GM19397 (cell line): ENCODE data around the gene NEK10.

ENCODE experiments used
- ATAC-seq: cut with Tn5 transposase; IDR thresholded peaks from one replicate; pipeline ENCODE4 v1.9.1; 2021; ENCODE audit warnings: mild to moderate bottlenecking, moderate library complexity; ENCODE audit not compliant: unreplicated experiment

The NEK10 gene

DNA sequence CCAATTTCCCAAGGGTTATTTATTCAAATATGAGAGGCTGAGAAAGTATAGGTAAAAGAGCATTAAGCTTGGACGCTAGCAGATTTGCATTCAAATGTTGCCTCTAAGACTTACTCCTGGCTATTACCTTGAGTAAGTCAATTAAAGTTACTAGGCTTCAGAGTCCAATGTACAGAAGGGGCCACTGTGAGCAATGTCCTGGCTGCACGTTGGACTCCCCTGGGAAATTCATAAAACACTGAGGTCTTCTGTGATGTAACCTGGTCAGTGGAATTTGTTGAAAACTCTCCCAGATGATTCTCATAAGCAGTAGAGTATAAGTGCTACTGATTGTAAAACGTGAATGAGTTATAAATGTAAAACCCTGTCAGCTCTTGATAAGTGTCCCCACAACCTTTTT, 295.3 kb downstream of the NEK10 start:
- no peak for ATAC-seq

DNA sequence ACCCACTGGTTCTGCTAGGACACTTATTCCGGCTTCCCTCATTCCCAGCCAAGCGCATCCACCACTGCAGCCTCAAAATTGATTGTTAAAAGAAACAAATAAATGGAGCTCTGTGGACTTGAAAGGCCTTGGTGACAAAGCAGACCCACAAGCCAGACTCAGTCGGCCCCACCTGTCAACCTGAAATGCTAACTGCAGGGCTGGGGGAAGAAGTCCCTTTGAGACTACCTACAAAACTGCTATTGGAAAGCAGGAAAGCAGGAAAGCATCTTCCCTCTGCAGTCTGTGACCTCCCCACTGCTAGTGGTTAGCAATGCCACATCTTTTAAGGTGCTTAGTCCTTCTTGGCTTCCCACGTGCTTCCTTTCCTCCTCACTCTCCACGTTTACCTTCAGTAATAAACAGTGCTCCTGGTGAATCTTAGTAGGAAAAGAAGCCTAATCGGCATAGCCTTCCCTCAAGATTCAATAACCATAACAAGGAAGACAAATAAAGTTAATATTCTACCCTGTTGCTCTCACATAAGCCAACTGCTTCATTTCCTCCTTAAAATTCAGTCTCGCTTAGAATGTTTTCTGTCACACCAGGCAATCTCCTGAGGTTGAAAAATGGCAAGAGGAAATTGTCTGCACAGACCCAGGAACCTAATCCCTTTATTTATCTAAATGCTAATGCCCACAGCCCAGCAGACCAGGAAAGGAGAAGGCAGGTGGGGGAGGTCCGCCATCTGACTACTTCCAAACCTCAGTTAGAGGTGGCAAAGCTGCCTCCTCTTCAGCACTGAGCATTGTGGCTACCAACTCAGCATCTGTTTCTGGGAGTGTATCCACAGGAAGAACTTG, 296.2 kb downstream of the NEK10 start:
- no peak for ATAC-seq

DNA sequence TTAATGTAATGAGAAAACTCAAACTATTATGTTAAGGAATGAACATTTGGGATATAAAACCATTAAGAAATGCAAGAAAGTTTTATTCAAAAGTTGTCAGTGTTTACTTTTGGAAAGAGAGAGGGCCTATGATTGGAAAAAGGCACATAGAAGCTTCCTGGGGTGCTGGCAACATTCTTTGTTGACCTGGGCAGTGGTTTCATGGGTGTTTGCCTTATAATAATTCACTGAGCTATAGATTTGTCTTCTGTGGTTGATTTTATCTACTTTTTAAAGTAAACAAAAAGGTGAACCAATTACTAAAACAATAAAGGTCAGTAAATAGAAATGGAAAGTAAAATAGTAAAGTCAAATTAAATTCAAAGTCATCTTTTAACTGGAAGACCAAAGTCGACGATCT, 308.8 kb downstream of the NEK10 start:
- ATAC-seq: no peak
